NCI-H2196 (cell line): Measurements from ENCODE around the gene ABCC10.
A peak's percentile ranks its signal among the peaks of the same experiment; 100 is the strongest.
"Not testable (repeated sequence)": the region's sequence is repeated elsewhere in the genome, so short reads cannot be mapped to it uniquely, and the experiment has no call there.

Experiments used
- DNase-seq: peaks from one replicate; lab custom pipeline; 2025; ENCODE audit not compliant: unreplicated experiment; lab: John Stamatoyannopoulos, UW

ABCC10 gene

GRCh38 chr6:43494321-43494720, 67.0 kb downstream of the ABCC10 start:
- DNase-seq, result no peak

- no peak for DNase-seq
Observed at GRCh38 chr6:43494766-43495165, 67.4 kb downstream of the ABCC10 start.

- no peak for DNase-seq
Observed at GRCh38 chr6:43495409-43495941, 68.1 kb downstream of the ABCC10 start.

GRCh38 chr6:43496370-43497128, 69.2 kb downstream of the ABCC10 start:
- DNase-seq, result peak; percentile 36

- DNase-seq, result no peak
Observed at GRCh38 chr6:43497129-43497396, 69.7 kb downstream of the ABCC10 start.

- DNase-seq, result no peak
Observed at GRCh38 chr6:43497689-43498088, 70.3 kb downstream of the ABCC10 start.

- not testable (repeated sequence) for DNase-seq
Observed at GRCh38 chr6:43498291-43498690, 71.0 kb downstream of the ABCC10 start.

GRCh38 chr6:43499028-43499815, 71.9 kb downstream of the ABCC10 start:
- no peak for DNase-seq
